ENCODE data around the gene NUDT4B. TPM values are rescaled to one million over a fixed set of nuclear protein-coding genes. Genes with fewer than 3 reads are reported as not detected.

NUDT4B gene
- total RNA-seq, 1 donor from 2014 or later = 1.4 TPM

Other genes with a start within 250 kb of the NUDT4B start
- 26.9 and 28.1 TPM in 2 replicates for gene NBPF14, start 152.8 kb upstream of the NUDT4B start, total RNA-seq
- gene PDE4DIP, start 95.7 kb downstream of the NUDT4B start, total RNA-seq = 28.1 and 32.6 TPM in 2 replicates